HEK293T (cell line): ENCODE measurements around the gene NRL.

ENCODE experiments used
- FOXA1 ChIP-seq: fragments of 450-650 bp; IDR thresholded peaks from 2 replicates; pipeline ENCODE4 v1.6.1; 2016; ENCODE audit warnings: mild to moderate bottlenecking
- FOXM1 ChIP-seq: fragments of 450-650 bp; IDR thresholded peaks from 2 replicates; pipeline ENCODE4 v1.6.1; 2017; ENCODE audit warnings: mild to moderate bottlenecking, borderline replicate concordance
- SP1 ChIP-seq: fragments of 450-650 bp; IDR thresholded peaks from 2 replicates; pipeline ENCODE4 v1.6.1; 2017
- SUZ12 ChIP-seq: fragments of 450-650 bp; IDR thresholded peaks from 2 replicates; pipeline ENCODE4 v1.6.1; 2016; ENCODE audit warnings: mild to moderate bottlenecking
- TARDBP ChIP-seq: fragments of 450-650 bp; IDR thresholded peaks from 2 replicates; pipeline ENCODE4 v1.6.1; 2016

DNA sequence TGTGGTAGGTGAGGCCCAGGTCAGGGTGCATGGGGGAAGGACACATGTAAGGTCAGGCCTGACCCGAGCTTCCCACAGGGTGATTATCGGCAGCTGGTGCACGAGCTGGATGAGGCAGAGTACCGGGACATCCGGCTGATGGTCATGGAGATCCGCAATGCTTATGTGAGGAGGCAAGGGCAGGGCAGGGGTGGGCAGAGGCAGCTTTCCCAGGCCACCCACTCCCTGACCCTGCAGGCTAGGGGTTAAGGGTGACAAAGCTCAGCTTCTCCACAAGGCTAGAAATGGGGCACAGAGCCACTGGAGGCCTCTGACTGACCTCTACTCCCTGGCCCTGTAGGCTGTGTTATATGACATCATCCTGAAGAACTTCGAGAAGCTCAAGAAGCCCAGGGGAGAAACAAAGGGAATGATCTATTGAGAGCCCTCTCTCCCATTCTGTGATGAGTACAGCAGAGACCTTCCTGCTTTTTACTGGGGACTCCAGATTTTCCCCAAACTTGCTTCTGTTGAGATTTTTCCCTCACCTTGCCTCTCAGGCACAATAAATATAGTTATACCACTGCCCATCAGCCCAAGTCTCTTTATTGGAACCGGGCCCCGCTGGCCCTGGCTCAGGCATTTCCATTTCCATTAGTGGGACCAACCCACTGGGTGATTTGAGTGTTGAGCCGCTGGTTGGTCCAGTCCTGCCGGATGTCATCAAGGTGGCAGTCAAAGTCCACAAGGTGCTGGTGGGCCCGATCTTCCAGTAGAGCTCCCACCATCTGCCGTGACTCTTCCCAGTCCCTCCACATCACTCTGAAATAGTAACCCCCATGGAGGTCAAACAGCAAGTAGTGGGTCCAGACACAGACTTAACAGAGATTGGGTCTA, 23.9 kb upstream of the NRL start:
- TF ChIP-seq SP1: no peak
- TF ChIP-seq SUZ12: no peak
- TF ChIP-seq FOXA1: no peak
- no peak for TF ChIP-seq FOXM1
- no peak for TF ChIP-seq TARDBP
